Large intestine (tissue), 3 donors: Measurements from ENCODE around the gene BIN2. TPM values are rescaled to one million over a fixed set of nuclear protein-coding genes. Genes with fewer than 3 reads are reported as not detected.
A peak's percentile ranks its signal among the peaks of the same experiment; 100 is the strongest.

Experiments used
- DNase-seq, 2 donors: peaks; one replicate each; pipeline versions ENCODE4 v3.0.0 to v3.0.0-alpha.2; 2013
- H3K27ac ChIP-seq: one replicate; pipeline ENCODE4 v1.5.1; 2013; ENCODE audit warnings: low read length
- H3K27me3 ChIP-seq: 2 replicates; pipeline ENCODE4 v1.6.1; 2013; ENCODE audit warnings: low read length; ENCODE audit not compliant: control insufficient read depth, insufficient read depth
- H3K36me3 ChIP-seq: 2 replicates; pipeline ENCODE4 v1.6.1; 2013; ENCODE audit warnings: low read length; ENCODE audit not compliant: control insufficient read depth, insufficient read depth
- H3K4me1 ChIP-seq: one replicate; pipeline ENCODE4 v1.6.1; 2013; ENCODE audit warnings: low read length; ENCODE audit not compliant: control insufficient read depth, insufficient read depth
- H3K4me3 ChIP-seq: one replicate; pipeline ENCODE4 v1.5.1; 2013; ENCODE audit warnings: low read length
- H3K9me3 ChIP-seq: one replicate; pipeline ENCODE4 v1.6.1; 2013; ENCODE audit warnings: mild to moderate bottlenecking, low read depth, low read length, moderate library complexity; ENCODE audit not compliant: control insufficient read depth
- WGBS: methylation state at CpG from one replicate; pipeline ENCODE4 v1.1.5; 2013; ENCODE audit warnings: low lambda C conversion rate; ENCODE audit not compliant: insufficient coverage; 5-methylcytosine and 5-hydroxymethylcytosine counted together
- polyA plus RNA-seq: library from polyadenylated mRNA; unstranded; fragments of 120-200 nt; gene quantifications from one replicate; pipeline ENCODE4 v1.2.1, GENCODE V29; 2013

The BIN2 gene
- polyA plus RNA-seq, 1 donor, result 7.0 TPM

DNA sequence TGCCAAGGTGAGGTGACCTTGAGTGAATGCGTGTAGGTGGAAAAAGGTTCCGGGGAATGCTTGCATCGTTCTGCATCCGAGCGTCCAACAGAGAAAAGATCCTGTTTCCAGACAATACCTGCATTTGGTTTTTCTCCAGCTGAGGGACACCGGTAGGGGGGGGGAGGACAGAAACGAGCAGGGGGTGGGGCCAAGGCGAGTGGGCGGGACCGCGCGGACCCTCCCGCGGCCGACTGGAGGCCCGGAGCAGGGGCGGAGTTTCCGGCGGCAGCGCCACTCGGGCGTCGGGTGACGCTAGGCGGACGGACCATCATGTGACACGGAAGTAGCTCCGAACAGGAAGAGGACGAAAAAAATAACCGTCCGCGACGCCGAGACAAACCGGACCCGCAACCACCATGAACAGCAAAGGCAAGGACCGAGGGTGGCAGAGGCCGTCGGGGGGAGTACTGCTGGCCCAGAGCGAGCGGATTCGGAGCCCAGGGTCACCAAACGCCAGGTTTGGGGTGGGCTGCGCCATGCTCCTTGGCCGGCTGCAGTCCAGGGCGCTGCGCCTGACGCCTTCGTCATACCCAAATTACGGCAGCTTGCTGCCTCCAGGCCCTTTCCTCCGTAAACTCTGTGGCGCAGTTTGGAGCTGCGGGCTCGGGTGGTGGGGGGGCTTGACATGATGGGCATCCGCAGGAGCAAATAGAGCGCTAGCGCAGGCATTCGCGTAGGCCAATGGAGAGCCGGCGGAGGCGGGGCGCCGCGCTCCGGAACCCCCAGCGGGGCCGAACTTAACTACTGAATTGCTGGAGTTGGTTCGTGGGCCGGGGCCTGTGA lies 85.3 kb downstream of the BIN2 start, which contains the start of gene DAZAP2:
Gene DAZAP2 (plus strand): TSS at position 317 of the 825 bp plus-strand sequence. CDS start 82 bp downstream, at position 399.
- Histone ChIP-seq H3K9me3 (no peaks in the 10 kb centered on the region), H3K4me3 (peak within 1 kb of the TSS; percentile 88), H3K4me1 (no peaks in the 10 kb centered on the region), H3K36me3 (peaks cover 28% of the 10 kb centered on the region), H3K27me3 (no peaks in the 10 kb centered on the region), H3K27ac (peak within 1 kb of the TSS; percentile 97)
- WGBS, result no CpG with 5 or more reads among the region's 70 CpGs
- peak; percentile 96 to 98 for DNase-seq

DNA sequence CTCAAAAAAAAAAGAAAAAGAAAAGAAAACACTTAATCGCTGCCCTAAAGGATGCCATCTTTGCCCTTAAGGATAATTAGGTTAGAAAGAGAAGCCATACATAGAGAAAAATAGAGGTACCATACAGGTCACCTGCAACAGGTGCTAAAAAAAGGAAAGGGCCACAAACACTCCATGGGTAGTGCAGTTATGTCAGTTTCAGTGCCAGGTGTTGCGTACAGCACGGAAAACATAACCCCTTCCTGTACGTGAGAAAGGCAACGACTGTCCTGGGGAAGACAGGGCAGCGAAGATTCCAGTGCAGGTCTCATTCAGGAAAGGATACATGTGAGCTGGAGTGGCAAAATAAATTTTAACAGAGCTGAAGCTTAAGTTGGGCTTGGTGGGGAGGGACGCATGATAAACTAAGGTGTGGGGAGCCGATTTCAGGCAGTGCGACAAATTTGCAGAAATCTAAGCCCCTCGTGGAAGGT lies 85.9 kb downstream of the BIN2 start:
- WGBS, result 86% methylated on average over 1 of the region's 10 CpGs
- DNase-seq, result no peak

DNA sequence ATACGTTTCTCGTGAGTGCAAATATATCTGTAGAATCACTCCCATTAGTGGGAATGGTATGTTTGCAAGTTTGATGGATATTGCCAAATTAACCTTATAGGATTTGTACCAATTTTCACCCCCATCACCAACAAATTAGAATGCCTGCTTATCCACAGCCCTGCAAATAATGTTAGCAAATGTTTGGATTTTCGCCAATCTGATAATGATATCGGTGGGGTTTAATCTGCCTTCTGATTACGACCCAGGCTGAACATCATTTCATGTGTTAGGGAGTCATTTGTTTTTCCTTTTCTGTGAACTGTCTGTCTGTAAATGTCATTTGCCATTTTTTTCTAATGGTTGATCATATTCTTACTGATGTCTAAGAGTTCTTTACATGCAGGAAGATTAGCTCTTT lies 89.4 kb downstream of the BIN2 start:
- H3K4me3 ChIP-seq, result no peak overlapping the region
- no peak for DNase-seq
- 100% methylated on average over 1 of the region's 5 CpGs for WGBS
- H3K27ac ChIP-seq, result no peak overlapping the region
- no peaks in the 10 kb centered on the region for H3K9me3 ChIP-seq
- H3K36me3 ChIP-seq, result no peaks in the 10 kb centered on the region
- no peaks in the 10 kb centered on the region for H3K4me1 ChIP-seq
- no peaks in the 10 kb centered on the region for H3K27me3 ChIP-seq

More for the DNA sequence above, 85.9 kb downstream of the BIN2 start:
- Histone ChIP-seq H3K36me3 (peaks cover 26% of the 10 kb centered on the region), H3K4me3 (peak overlapping the region; percentile 88), H3K27ac (peak overlapping the region; percentile 97), H3K27me3 (no peaks in the 10 kb centered on the region), H3K9me3 (no peaks in the 10 kb centered on the region), H3K4me1 (no peaks in the 10 kb centered on the region)

DNA sequence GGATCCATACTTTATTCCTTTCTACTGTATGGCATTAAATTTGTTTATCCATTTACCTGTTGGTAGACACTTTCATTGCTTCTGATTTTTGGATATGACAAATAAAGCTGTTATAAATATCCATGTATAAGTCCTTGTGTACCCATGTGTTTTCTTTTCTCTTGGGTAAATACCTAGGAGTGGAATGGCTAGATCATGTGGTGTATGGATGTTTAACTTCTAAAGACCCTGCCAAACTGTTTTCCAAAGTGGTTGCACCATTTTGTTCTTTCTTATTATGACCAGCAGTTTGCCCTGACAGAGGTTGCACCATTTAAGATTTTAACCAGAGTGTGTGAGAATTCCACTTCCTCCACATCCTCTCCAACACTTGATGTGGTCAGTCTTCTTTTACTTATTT lies 91.3 kb downstream of the BIN2 start:
- no peaks in the 10 kb centered on the region for H3K4me1 ChIP-seq
- no peak for DNase-seq
- no peaks in the 10 kb centered on the region for H3K36me3 ChIP-seq
- H3K4me3 ChIP-seq, result no peak overlapping the region
- no peaks in the 10 kb centered on the region for H3K9me3 ChIP-seq
- H3K27me3 ChIP-seq, result no peaks in the 10 kb centered on the region
- no peak overlapping the region for H3K27ac ChIP-seq

Other genes starting within 250 kb of the BIN2 start
- gene CSRNP2, start 240.6 kb downstream of the BIN2 start, polyA plus RNA-seq, result 18.9 TPM
- 31.6 TPM for gene TFCP2, start 151.0 kb downstream of the BIN2 start, polyA plus RNA-seq
- 6.8 TPM for gene POU6F1, start 106.1 kb downstream of the BIN2 start, polyA plus RNA-seq
- gene DAZAP2, start 85.3 kb downstream of the BIN2 start, polyA plus RNA-seq, result 398 TPM
- gene SMAGP, start 53.8 kb downstream of the BIN2 start, polyA plus RNA-seq, result 25.3 TPM
- gene CELA1, start 22.5 kb upstream of the BIN2 start, polyA plus RNA-seq, result not detected
- 31.1 TPM for gene GALNT6, start 67.2 kb upstream of the BIN2 start, polyA plus RNA-seq
- gene SLC4A8, start 100.7 kb upstream of the BIN2 start, polyA plus RNA-seq, result 6.3 TPM